Measurements from ENCODE around the gene SDHA. TPM values are rescaled to one million over a fixed set of nuclear protein-coding genes. Genes with fewer than 3 reads are reported as not detected.
"Not testable (repeated sequence)": the region's sequence is repeated elsewhere in the genome, so short reads cannot be mapped to it uniquely, and the experiment has no call there.

The SDHA gene
- total and polyA plus RNA-seq, 11 donors, result 276 to 861 (median 727) TPM

DNA sequence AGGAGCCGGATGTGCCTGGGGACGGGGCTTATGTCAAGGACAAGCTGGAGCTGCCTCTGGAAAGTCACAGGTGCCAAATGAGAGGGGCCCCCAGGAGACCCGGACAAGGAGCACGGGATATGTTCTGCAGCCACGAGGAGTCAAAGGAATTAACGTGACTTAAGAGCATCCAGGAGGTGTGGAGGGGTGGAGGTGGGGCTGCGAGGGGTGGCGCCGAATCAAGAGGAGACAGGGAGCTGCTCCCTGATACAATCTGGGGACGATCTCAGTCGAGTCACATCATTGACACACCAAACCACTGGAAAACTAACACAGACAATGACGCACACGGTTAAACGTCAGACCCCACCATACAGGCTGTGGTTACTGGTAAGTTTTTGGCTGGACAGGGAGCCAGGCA is 10.5 kb upstream of the SDHA start:
- H3K27ac ChIP-seq, result peak overlapping the region in 8 of 12 donors; percentile 56 to 80 (median 70)

DNA sequence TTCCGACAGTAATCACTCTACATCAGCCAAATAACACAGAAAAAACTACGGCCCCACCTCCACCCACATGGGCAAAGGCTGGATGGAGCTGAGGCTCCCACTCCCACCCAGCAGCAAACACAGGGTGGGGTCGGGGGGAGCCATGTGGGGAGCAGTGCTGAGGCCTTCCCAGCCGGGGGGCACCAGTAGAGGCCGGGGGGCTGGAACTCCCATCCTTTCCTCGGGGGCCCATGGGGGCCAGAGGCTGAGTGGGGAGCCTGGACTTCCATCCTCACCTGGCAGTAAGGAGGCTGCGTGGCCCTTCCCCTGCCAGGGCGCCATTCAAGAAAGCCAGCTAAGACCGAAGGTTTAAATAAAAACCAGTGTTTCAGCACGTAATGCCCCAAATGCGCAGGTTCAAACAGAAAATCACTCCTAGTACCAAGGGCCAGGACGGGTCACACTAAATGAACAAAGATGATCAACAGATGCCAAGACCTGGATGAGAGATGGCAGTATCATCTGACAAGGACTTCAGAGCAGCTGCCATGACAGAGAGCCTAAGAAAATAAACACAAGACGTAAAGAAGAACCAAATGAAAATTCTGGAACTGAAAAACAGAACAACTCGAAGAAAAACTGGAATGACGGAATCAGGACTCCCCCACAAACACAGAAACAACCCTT is 9.5 kb upstream of the SDHA start:
- no peaks in the 10 kb centered on the region for H3K27me3 ChIP-seq
- H3K36me3 ChIP-seq, result peaks cover 0 to 25% (median 23%) of the 10 kb centered on the region in 9 donors
- H3K4me3 ChIP-seq, result no peak overlapping the region
- ATAC-seq (peak in 1 of 4 donors; percentile 23), DNase-seq (no peak)
- TF ChIP-seq POLR2A (IDR thresholded peaks at IDR 0.05), result no peak
- TF ChIP-seq, protein P1, sequence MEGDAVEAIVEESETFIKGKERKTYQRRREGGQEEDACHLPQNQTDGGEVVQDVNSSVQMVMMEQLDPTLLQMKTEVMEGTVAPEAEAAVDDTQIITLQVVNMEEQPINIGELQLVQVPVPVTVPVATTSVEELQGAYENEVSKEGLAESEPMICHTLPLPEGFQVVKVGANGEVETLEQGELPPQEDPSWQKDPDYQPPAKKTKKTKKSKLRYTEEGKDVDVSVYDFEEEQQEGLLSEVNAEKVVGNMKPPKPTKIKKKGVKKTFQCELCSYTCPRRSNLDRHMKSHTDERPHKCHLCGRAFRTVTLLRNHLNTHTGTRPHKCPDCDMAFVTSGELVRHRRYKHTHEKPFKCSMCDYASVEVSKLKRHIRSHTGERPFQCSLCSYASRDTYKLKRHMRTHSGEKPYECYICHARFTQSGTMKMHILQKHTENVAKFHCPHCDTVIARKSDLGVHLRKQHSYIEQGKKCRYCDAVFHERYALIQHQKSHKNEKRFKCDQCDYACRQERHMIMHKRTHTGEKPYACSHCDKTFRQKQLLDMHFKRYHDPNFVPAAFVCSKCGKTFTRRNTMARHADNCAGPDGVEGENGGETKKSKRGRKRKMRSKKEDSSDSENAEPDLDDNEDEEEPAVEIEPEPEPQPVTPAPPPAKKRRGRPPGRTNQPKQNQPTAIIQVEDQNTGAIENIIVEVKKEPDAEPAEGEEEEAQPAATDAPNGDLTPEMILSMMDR (IDR thresholded peaks at IDR 0.05), result no peak
- peak overlapping the region in 3 of 12 donors; percentile 56 to 80 (median 64) for H3K27ac ChIP-seq
- H3K4me1 ChIP-seq, result peaks cover 0 to 41% (median 16%) of the 10 kb centered on the region in 12 donors
- WGBS, 4 donors, result 84 to 89% (median 87%) methylated on average over 11 to 15 of the region's 15 CpGs
- intact Hi-C loops (cut with DNase I), result no loop called here
- no peaks in the 10 kb centered on the region for H3K9me3 ChIP-seq

More for the DNA sequence above, 10.5 kb upstream of the SDHA start:
- Histone ChIP-seq H3K4me1 (peaks cover 0 to 41% (median 16%) of the 10 kb centered on the region in 12 donors), H3K36me3 (peaks cover 0 to 33% (median 27%) of the 10 kb centered on the region in 9 donors), H3K27me3 (no peaks in the 10 kb centered on the region), H3K4me3 (no peak overlapping the region), H3K9me3 (no peaks in the 10 kb centered on the region)
- DNase-seq (no peak), ATAC-seq (peak in 3 of 4 donors; percentile 7 to 16 (median 11))
- WGBS, 4 donors, result 49 to 68% (median 63%) methylated on average over 14 of the region's 14 CpGs
- intact Hi-C loops (cut with DNase I), result no loop called here
- TF ChIP-seq, protein P1 (IDR thresholded peaks at IDR 0.05), result no peak

DNA sequence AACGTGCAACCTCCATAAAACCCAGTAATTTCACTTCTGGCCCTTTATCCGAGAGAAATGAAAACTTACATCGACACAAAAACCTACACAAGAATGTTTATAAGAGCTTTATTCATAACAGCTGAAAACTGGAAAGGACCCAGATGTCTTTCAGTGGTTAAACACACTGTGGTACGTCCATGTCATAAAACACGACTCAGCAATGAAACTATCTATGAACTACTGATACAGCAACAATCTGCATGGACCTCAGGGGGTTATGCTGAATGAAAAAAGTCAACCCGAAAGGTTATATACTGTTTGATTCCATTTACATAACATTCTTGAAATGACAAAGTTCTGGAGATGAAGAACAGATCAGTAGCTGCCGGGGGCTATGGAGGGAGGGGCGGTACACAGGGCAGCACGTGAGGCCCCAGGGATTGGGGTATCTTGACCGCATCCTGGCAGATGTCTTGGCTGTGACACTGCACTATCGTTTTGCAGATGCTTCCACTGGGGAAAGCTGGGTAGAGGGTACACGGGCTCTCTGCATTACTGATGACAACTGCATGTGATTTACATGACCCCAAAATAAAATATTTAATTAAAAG is 4.2 kb upstream of the SDHA start:
- intact Hi-C loops (cut with DNase I), result no loop called here
- 86 to 92% (median 89%) methylated on average over 12 of the region's 12 CpGs for WGBS, 4 donors
- no peak for ATAC-seq

DNA sequence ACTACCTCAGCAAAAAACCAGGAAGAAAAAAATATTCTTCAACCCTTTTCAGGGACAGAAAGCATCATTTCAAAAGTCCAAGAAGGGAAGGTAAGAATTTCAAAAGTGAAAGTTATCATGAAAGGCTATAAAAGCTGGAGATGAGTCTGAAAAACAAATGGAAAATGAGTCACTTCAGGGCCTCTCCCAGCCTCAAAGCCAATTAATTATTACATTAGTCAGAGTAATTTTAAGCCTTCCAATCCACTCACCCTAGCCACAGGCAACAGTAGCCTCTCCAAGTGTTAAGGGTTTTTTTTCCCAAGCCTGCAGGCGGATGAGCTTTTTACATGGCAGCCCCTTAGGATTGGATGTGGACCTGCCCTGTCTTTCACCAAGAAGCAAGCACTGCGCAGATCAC is 2.9 kb upstream of the SDHA start:
- intact Hi-C loops (cut with DNase I); H3K27ac ChIP-seq: not testable (repeated sequence)
- 86 to 100% (median 99%) methylated on average over 2 of the region's 2 CpGs for WGBS, 4 donors

More for the DNA sequence above, 4.2 kb upstream of the SDHA start:
- Histone ChIP-seq H3K27me3 (no peaks in the 10 kb centered on the region), H3K4me3 (no peak overlapping the region), H3K9me3 (no peaks in the 10 kb centered on the region), H3K36me3 (peaks cover 0 to 15% (median 4%) of the 10 kb centered on the region in 9 donors), H3K4me1 (peaks cover 0 to 12% (median 2%) of the 10 kb centered on the region in 12 donors), H3K27ac (no peak overlapping the region)
- no peak for DNase-seq
- TF ChIP-seq, protein P1 (IDR thresholded peaks at IDR 0.05), result no peak
- TF ChIP-seq POLR2A (IDR thresholded peaks at IDR 0.05), result no peak

DNA sequence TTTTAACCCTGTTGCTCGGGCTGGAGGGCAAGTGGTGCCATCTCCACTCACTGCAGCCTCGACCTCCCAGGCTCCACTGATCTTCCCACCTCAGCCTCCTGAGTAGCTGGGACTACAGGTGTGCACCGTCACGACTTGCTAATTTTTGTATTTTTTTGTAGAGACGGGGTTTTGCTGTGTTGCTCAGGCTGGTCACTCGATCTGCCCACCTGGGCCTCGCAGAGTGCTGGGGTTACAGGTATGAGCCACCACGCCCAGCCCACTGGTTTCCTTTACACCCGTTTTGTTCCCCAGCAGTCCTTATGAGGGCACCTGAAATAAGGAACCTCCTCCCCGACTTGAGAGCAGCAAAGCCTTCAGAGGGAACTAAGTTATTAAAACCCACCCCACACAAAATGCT is 2.0 kb upstream of the SDHA start:
- H3K4me3 ChIP-seq; H3K27me3 ChIP-seq; intact Hi-C loops (cut with DNase I); H3K27ac ChIP-seq; ATAC-seq; H3K9me3 ChIP-seq; DNase-seq: not testable (repeated sequence)
- 88 to 94% (median 91%) methylated on average over 7 to 9 of the region's 10 CpGs for WGBS, 4 donors
- peaks cover 0 to 29% (median 13%) of the 10 kb centered on the region in 12 donors for H3K4me1 ChIP-seq
- H3K36me3 ChIP-seq, result peaks cover 0 to 15% (median 4%) of the 10 kb centered on the region in 9 donors

More for the DNA sequence above, 2.9 kb upstream of the SDHA start:
- H3K9me3 ChIP-seq, ATAC-seq, H3K27me3 ChIP-seq, DNase-seq, H3K4me3 ChIP-seq: not testable (repeated sequence)
- H3K36me3 ChIP-seq, result peaks cover 0 to 15% (median 4%) of the 10 kb centered on the region in 9 donors
- peaks cover 0 to 21% (median 7%) of the 10 kb centered on the region in 12 donors for H3K4me1 ChIP-seq

All from heart left ventricle (tissue), 16 donors.